Measurements from ENCODE around the gene APBA2. TPM values are rescaled to one million over a fixed set of nuclear protein-coding genes. Genes with fewer than 3 reads are reported as not detected.
"Not testable (repeated sequence)": the region's sequence is repeated elsewhere in the genome, so short reads cannot be mapped to it uniquely, and the experiment has no call there.

The APBA2 gene
- total and polyA plus RNA-seq, 11 donors, result 0.16 to 1.3 (median 0.40) TPM; not detected in 2

DNA sequence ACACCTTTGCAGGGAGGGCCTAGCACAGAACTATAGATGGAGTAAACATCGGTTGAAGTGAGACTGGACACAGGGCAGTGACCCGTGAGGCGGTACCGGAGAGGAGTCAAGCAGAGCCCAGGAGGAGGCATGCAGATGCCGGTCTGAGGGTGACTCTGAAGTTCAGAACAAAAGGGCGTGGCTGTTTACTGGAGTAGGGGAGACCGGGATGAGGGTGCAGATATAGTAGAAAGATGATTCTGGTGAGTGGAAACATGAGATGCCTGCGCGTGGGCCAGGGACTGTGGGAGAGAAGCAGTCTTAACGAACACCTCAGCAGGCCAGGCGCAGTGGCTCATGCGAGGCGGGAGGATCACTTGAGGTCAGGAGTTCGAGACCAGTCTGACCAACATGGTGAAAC, 270.7 kb downstream of the APBA2 start:
- H3K9me3 ChIP-seq, result peaks cover 0 to 22% (median 7%) of the 10 kb centered on the region in 12 donors

DNA sequence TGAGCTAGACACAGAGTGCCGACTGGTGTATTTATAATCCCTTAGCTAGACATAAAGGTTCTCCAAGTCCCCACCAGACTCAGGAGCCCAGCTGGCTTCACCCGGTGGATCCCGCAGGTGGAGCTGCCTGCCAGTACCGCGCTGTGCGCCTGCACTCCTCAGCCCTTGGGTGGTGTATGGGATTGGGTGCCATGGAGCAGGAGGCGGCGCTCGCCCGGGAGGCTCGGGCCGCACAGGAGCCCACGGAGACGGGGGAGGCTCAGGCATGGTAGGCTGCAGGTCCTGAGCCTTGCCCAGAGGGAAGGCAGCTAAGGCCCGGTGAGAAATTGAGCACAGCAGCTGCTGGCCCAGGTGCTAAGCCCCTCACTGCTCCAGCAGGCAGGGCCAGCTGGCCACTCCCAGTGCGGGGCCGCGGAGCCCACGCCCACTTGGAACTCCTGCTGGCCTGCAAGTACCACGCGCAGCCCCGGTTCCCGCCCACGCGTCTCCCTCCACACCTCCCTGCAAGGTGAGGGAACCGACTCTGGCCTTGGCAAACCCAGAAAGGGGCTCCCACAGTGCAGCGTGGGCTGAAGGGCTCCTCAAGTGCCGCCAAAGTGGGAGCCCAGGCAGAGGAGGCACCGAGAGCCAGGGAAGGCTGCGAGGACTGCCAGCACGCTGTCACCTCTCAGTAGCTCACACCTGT, 274.1 kb downstream of the APBA2 start:
- H3K4me1 ChIP-seq, result no peaks in the 10 kb centered on the region
- DNase-seq, result no peak
- intact Hi-C loops (cut with DNase I), result no loop called here
- ATAC-seq, result no peak
- H3K36me3 ChIP-seq, result no peaks in the 10 kb centered on the region
- H3K9me3 ChIP-seq, result peaks cover 0 to 20% (median 11%) of the 10 kb centered on the region in 12 donors
- WGBS, 4 donors, result 82 to 93% (median 90%) methylated on average over 10 to 31 of the region's 31 CpGs
- H3K27me3 ChIP-seq, result no peaks in the 10 kb centered on the region
- no peak overlapping the region for H3K4me3 ChIP-seq
- H3K27ac ChIP-seq, result no peak overlapping the region
- TF ChIP-seq, protein P1, sequence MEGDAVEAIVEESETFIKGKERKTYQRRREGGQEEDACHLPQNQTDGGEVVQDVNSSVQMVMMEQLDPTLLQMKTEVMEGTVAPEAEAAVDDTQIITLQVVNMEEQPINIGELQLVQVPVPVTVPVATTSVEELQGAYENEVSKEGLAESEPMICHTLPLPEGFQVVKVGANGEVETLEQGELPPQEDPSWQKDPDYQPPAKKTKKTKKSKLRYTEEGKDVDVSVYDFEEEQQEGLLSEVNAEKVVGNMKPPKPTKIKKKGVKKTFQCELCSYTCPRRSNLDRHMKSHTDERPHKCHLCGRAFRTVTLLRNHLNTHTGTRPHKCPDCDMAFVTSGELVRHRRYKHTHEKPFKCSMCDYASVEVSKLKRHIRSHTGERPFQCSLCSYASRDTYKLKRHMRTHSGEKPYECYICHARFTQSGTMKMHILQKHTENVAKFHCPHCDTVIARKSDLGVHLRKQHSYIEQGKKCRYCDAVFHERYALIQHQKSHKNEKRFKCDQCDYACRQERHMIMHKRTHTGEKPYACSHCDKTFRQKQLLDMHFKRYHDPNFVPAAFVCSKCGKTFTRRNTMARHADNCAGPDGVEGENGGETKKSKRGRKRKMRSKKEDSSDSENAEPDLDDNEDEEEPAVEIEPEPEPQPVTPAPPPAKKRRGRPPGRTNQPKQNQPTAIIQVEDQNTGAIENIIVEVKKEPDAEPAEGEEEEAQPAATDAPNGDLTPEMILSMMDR (IDR thresholded peaks at IDR 0.05), result no peak
- TF ChIP-seq POLR2A (IDR thresholded peaks at IDR 0.05), result no peak

More for the DNA sequence above, 270.7 kb downstream of the APBA2 start:
- Histone ChIP-seq H3K27me3 (no peaks in the 10 kb centered on the region), H3K36me3 (no peaks in the 10 kb centered on the region), H3K27ac (no peak overlapping the region), H3K4me3 (no peak overlapping the region), H3K4me1 (no peaks in the 10 kb centered on the region)
- DNase-seq, result no peak
- TF ChIP-seq, protein P1 (IDR thresholded peaks at IDR 0.05), result no peak
- no peak for TF ChIP-seq POLR2A (IDR thresholded peaks at IDR 0.05)
- intact Hi-C loops (cut with DNase I), result no loop called here
- 89 to 94% (median 94%) methylated on average over 14 of the region's 14 CpGs for WGBS, 4 donors
- no peak for ATAC-seq

DNA sequence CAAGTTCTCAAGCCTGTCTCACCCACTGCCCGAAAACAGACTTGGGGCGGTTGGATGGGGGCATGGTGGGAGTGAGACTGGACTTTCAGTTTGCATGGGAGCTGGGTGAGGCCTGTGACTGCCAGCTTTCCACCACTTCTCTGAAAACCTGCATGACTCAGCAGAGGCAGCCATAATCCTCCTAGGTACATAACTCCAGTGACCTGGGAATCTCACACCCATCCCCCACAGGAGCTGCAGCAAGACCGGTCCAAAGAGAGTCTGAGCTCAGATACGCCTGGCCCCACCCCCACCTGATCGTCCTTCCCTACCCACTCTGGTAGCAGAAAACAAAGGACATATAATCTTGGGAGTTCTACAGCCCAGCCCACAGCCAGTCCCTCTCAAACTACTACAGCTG, 276.6 kb downstream of the APBA2 start:
- no peak overlapping the region for H3K4me3 ChIP-seq
- no peaks in the 10 kb centered on the region for H3K27me3 ChIP-seq
- H3K9me3 ChIP-seq, result peaks cover 0 to 20% (median 11%) of the 10 kb centered on the region in 12 donors
- 90 to 93% (median 92%) methylated on average over 5 of the region's 5 CpGs for WGBS, 4 donors
- no peak overlapping the region for H3K27ac ChIP-seq
- DNase-seq (no peak), ATAC-seq (no peak)
- no peaks in the 10 kb centered on the region for H3K36me3 ChIP-seq
- H3K4me1 ChIP-seq, result no peaks in the 10 kb centered on the region
- TF ChIP-seq POLR2A (IDR thresholded peaks at IDR 0.05), result no peak
- TF ChIP-seq, protein P1 (IDR thresholded peaks at IDR 0.05), result no peak
- intact Hi-C loops (cut with DNase I), result no loop called here

DNA sequence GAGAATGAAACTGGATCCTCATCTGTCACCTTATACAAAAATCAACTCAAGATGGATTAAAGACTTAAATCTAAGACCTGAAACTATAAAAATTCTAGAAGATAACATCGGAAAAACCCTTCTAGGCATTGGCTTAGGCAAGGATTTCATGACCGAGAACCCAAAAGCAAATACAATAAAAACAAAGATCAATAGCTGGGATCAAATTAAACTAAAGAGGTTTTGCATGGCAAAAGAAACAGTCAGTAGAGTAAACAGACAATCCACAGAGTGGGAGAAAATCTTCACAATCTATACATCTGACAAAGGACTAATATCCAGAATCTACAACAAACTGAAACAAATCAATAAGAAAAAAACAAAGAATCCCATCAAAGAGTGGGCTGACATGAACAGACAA, 281.3 kb downstream of the APBA2 start:
- not testable (repeated sequence) for DNase-seq

More for the DNA sequence above, 281.3 kb downstream of the APBA2 start:
- H3K4me3 ChIP-seq; H3K27me3 ChIP-seq; H3K4me1 ChIP-seq; H3K27ac ChIP-seq; H3K36me3 ChIP-seq; H3K9me3 ChIP-seq; ATAC-seq; intact Hi-C loops (cut with DNase I): not testable (repeated sequence)
- WGBS, 4 donors, result 88 to 93% (median 91%) methylated on average over 2 of the region's 2 CpGs

Other genes with a start within 250 kb of the APBA2 start
- 1 to 10 TPM in 6 of 9 donors, under 1 TPM in 2, not detected in 1; 0.67 to 2.6 (median 1.4) TPM for gene GOLGA8M, start 173.6 kb upstream of the APBA2 start, total RNA-seq
- under 1 TPM; 0.18 to 0.72 TPM for gene GOLGA8M, start 173.6 kb upstream of the APBA2 start, polyA plus RNA-seq
- not detected for gene GOLGA6L7, start 37.3 kb upstream of the APBA2 start, total RNA-seq
- not detected for gene GOLGA6L7, start 37.3 kb upstream of the APBA2 start, polyA plus RNA-seq

All from heart left ventricle (tissue), 16 donors.